ENCODE data around the gene EEFSEC.

Gene EEFSEC

DNA sequence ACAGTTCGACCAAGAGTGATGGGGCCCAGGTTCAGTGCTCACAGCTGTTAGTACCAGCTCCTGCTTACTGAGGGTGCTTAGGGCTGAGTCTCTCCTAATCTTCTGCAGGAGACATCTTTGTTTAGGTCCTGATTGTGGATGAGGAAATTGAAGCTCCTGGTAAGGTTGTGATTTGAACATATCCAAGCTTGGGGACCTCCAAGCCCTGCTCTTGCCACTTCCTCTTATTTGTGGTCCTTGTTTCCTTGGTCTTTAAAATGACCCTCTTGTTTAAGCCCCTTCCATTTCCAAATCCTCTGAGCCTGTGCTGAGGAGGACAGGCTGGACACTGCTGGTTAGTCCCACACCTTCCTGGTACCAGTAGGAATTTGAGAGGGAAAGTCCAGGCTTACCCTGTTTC is 87.0 kb downstream of the EEFSEC start:
- DNase-seq (ENCODE audit: low read depth) = no peak
- no peak overlapping the region for H3K4me3 ChIP-seq (ENCODE audit: low read length)
- TF ChIP-seq, protein P1, sequence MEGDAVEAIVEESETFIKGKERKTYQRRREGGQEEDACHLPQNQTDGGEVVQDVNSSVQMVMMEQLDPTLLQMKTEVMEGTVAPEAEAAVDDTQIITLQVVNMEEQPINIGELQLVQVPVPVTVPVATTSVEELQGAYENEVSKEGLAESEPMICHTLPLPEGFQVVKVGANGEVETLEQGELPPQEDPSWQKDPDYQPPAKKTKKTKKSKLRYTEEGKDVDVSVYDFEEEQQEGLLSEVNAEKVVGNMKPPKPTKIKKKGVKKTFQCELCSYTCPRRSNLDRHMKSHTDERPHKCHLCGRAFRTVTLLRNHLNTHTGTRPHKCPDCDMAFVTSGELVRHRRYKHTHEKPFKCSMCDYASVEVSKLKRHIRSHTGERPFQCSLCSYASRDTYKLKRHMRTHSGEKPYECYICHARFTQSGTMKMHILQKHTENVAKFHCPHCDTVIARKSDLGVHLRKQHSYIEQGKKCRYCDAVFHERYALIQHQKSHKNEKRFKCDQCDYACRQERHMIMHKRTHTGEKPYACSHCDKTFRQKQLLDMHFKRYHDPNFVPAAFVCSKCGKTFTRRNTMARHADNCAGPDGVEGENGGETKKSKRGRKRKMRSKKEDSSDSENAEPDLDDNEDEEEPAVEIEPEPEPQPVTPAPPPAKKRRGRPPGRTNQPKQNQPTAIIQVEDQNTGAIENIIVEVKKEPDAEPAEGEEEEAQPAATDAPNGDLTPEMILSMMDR (conservative IDR thresholded peaks at IDR 0.05; ENCODE audit: low read depth, low read length) = no peak

DNA sequence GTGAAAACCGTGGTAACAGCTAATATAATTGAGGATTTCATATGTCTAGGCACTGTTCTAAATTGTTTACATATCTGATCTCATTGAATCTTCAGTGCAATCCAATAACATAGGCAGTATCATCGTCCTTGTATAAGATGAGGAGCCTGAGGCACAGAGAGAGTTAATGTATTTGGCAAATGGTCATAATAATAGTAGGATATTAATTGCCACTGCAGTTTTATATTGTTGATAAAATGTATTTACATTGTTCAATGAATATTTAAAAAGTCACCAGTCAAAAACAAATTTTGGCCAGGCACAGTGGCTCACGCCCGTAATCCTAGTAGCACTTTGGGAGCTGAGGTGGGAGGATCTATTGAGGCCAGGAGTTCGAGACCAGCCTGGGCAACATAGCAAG is 88.5 kb downstream of the EEFSEC start:
- TF ChIP-seq, protein P1 (conservative IDR thresholded peaks at IDR 0.05; ENCODE audit: low read depth, low read length) = no peak
- no peak for DNase-seq (ENCODE audit: low read depth)
- no peak overlapping the region for H3K4me3 ChIP-seq (ENCODE audit: low read length)

DNA sequence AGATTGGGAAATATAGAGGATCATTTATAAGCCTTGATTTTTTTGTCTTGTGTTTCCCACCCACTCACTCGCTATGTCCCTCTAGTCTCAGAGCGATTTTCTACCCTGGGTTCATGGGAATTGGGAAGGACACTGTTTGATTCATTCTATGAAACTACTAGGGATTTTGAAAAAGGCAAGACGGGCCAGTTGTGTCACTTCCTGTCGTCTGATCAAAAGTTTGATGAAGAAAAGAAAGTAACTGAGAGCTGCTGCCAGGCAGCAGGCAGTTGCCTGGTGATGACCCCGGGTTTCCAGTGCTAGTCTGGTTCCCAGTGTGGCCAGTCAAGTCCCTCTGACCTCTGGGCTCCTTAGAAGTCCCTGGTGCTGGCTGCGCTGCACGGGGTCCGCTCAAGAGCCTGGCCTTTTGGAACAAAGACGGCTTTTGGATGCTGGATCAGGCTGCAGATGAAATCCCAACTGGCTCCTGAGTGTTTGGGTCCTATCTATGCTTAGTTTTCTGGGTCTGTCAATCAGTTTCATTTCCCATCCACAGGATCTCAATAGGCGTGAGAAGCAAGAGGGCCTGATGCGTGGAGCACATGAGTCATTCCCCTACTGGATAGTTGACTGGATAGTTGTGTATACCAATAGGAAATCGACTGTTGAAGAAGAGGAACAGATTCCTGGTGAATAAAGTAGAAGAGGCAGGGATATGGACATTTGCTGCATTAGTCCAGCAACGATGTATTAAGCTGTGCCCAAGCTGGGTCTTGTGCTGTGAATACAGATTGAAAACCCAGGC is 89.7 kb downstream of the EEFSEC start:
- DNase-seq (ENCODE audit: low read depth) = no peak
- no peak overlapping the region for H3K4me3 ChIP-seq (ENCODE audit: low read length)
- TF ChIP-seq, protein P1 (conservative IDR thresholded peaks at IDR 0.05; ENCODE audit: low read depth, low read length) = no peak

DNA sequence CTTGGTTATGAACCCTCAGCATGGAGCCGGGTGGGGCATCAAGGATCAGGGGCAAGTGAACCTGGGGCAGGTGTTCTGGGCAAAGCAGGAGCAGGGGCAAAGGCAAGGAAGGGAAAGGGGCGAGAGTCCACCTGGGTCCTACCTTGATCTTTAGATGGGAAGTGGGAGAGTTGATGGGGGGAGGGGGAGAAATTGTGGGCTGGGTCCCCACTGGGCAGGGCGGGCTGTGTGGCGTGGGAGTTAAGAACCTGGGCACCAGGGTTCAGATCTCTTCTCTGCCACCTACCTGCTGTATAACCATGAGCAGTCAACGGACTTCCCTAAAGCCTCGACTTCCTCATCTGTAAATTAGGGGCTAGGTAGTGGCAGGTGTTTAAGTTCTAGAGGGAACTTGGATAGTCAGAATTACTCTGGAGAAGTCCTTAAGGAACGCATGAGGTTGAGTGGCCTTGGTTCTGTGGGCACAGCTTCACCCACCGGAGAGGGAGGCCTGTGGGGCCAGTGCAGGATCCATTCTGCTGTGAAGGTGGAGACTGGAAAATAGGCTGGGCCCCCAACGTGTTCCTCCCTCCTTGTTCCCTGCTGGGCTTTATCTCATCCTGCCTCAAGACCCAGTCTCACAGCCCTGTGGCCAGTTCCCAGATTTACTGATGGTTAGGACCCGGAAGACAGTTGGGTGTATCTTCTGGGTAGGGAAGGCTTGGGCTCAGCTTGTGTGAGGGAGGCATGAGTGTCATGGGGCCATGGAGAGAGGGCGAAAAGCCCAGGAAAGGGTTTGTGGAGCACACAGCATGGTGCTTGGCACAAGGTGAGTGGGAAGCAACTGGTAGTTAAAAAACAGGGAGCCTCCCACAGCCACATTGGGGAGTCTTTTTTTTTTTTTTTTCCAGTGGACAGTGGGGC is 90.6 kb downstream of the EEFSEC start:
- H3K4me3 ChIP-seq (ENCODE audit: low read length) = no peak overlapping the region
- TF ChIP-seq, protein P1 (conservative IDR thresholded peaks at IDR 0.05; ENCODE audit: low read depth, low read length) = no peak
- DNase-seq (ENCODE audit: low read depth) = no peak

DNA sequence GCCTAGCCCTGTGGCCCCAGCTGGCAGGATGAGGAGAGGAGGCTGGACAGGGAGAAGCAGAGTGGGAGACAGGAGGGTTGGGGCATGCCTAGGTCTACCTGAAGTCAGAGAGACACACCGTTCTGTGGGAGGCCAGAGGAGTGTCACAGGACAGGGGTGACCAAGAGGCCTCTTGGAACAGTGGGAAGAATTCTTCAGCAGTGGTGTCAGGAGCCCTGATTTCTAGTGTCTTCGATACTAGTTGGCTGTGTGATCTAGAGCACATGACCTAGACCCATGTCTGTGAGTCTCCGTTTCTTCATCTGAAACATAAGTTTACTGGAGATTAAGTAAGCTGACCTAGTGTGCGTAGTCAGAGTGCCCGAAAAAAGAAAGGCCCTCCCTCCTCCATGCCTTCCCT is 92.2 kb downstream of the EEFSEC start:
- no peak overlapping the region for H3K4me3 ChIP-seq (ENCODE audit: low read length)
- DNase-seq (ENCODE audit: low read depth) = no peak

DNA sequence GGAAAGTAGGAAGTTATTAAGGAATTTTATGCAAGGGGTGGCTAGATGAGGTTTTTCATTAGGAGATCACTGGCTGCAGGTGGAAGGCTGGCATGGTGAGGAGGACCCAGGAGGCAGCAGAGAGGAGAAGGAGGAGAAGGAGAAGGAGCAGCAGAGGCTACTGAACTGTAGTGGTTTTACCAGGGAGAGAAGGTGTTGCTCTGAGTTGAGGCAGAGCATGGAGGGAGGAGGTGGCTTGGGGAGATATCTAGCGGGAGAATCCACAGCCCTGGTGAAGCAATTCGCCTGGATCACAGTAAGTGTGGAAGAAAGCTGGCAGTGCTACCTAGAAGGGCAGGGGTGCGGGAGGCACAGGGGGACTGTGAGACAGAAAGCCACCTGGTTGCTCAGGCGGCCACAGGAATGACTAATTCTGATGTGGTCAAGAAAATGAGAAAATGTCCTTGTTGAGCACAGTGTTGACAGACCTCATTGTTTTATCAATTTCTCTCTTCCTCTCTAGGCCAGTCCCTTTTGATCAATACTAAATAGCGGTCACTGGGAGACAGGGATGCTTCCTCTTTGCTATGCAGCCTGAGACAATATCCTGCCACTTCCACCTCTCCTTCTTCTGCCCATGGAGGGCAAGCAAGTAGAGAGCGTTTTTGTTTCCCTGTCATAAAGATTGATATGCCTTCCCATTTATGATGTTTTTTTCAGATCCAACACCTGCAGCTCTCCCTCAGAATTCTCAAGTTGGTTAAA is 94.6 kb downstream of the EEFSEC start:
- H3K4me3 ChIP-seq (ENCODE audit: low read length) = no peak overlapping the region
- TF ChIP-seq, protein P1 (conservative IDR thresholded peaks at IDR 0.05; ENCODE audit: low read depth, low read length) = no peak
- no peak for DNase-seq (ENCODE audit: low read depth)

More for the DNA sequence above, 92.2 kb downstream of the EEFSEC start:
- TF ChIP-seq, protein P1 (conservative IDR thresholded peaks at IDR 0.05; ENCODE audit: low read depth, low read length) = no peak

Measured in retinal pigment epithelial cell (primary cell).